Thyroid gland (tissue), 4 donors: ENCODE measurements around the gene TTC3.

ENCODE experiments used
- CTCF ChIP-seq, 6 experiments: fragments of 200-600 bp in 3 of 6; fragments of 450-650 bp in 3 of 6; sonication (generic) in 3 of 6; IDR thresholded peaks; one replicate each; pipeline ENCODE4 v1.5.1; 2016 to 2019; ENCODE audit warnings: antibody characterized with exemption in 6 of 6, mild to moderate bottlenecking in 2 of 6, inconsistent platforms in 1 of 6, moderate library complexity in 1 of 6
- POLR2A ChIP-seq, 2 donors: fragments of 450-650 bp; IDR thresholded peaks; one replicate each; pipeline ENCODE4 v1.6.1; 2017; ENCODE audit warnings: antibody characterized with exemption in 2 of 2, mild to moderate bottlenecking in 2 of 2, moderate library complexity in 1 of 2

DNA sequence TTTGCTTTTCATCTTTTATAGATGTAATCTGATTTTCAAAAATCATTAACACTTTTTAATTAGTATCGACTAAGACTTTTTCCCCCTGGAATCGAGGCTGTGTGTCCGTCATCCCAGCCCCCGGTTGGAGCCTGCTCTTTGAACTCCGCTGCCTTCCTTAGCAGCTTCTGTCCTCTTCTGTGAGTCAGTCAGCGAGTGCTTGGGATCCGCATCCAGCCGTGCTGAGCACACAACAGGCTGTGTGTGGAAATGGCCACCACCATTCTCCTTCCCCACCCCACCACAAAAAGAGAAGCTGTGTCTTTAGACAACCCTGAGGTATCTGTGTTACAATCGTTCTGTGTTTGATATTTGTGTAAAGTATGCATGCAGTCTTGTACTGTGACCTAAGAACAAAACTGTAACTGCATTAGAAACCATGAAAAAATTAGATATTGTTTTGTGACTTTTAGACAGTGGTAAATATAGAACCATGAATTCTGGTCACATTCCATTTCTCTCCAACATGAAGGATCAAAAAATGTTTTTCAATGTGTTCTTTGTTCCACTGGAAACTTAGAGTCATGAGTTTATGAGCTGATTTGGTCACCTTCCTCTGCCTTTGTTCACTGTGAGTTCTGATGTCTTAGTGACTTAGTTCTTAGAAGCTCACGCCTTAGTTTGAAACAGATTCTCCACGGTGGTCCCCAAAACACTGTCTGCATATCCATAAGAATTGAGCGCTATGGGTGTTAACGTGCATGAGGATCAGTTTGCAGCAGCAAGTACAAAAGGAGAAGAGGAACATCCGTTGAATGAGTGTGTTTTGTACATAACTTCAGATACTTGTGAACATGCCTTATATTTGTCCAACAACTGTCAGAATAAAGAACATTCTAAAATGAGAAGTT is 129.4 kb downstream of the TTC3 start:
- TF ChIP-seq CTCF (IDR thresholded peaks at IDR 0.05) (no peak), POLR2A (IDR thresholded peaks at IDR 0.05) (no peak)
